MM.1S (cell line): ENCODE measurements around the gene GPRIN2.

Source experiments
- CTCF ChIP-seq: fragments of 300-600 bp; sonication (generic); IDR thresholded peaks from 2 replicates; pipeline ENCODE4 v1.5.1; 2016; ENCODE audit warnings: antibody characterized with exemption, low read length, mixed read lengths
- EZH2 ChIP-seq: fragments of 300-600 bp; sonication (generic); optimal IDR thresholded peaks from 2 replicates; pipeline ENCODE3; 2017; ENCODE audit warnings: low read depth, mild to moderate bottlenecking, antibody characterized with exemption, low read length, mixed read lengths

- no peak for TF ChIP-seq CTCF
- no peak for TF ChIP-seq EZH2
These were observed 41.1 kb downstream of the GPRIN2 start for GRCh38 chr10:46515366-46515765.
